Hindlimb muscle (tissue), 1 donor: ENCODE measurements around the gene DLG4. TPM values are rescaled to one million over a fixed set of nuclear protein-coding genes. Genes with fewer than 3 reads are reported as not detected.
"Not testable (repeated sequence)": the region's sequence is repeated elsewhere in the genome, so short reads cannot be mapped to it uniquely, and the experiment has no call there.

ENCODE experiments used
- DNase-seq: peaks from one replicate; pipeline ENCODE4 v3.0.0-alpha.2; 2013
- polyA plus RNA-seq: library from polyadenylated mRNA; unstranded; fragments of 120-200 nt; gene quantifications from one replicate; pipeline ENCODE4 v1.2.1, GENCODE V29; 2013; ENCODE audit not compliant: insufficient read length

Gene DLG4
- polyA plus RNA-seq, 1 donor, result 18.6 TPM

DNA sequence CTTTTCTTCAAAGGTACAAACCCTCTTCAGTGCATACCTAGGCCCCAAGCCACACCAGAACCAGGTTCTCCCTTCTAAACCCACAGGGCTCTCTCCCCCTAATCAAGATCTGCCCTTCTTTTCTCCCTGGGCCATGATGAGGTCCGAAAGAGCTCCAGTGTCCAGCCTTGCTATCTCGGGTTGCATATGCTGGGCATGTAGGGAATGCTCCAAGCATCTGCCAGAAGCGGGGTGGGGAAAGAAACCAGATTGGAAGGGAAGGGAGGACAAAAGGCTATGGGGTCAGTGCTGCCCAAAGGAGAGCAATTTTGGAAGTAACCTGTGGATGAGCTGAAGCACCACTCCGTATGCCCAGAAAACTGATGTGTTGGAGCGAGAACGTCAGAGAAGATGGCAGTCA lies 29.6 kb upstream of the DLG4 start:
- DNase-seq, result no peak

DNA sequence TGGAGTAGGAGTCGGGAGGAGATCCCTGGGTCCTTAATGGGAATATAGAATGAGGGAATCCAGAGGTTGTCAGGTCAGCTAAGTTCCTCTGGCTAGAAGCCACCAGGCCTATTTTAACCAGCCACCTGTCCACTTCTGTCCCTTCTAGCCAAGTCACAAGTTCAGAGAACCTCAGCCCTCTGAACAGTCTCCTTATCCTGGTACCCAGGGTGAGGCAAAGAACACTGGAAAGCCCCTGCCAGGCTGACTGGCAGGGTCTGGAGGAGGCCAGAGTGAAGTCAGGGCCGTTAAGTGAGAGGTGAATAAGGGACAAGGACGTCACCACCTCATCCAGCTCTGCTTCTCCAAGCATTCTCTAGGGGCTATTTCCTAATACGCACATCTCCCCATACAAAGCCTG lies 29.2 kb upstream of the DLG4 start:
- DNase-seq, result no peak

DNA sequence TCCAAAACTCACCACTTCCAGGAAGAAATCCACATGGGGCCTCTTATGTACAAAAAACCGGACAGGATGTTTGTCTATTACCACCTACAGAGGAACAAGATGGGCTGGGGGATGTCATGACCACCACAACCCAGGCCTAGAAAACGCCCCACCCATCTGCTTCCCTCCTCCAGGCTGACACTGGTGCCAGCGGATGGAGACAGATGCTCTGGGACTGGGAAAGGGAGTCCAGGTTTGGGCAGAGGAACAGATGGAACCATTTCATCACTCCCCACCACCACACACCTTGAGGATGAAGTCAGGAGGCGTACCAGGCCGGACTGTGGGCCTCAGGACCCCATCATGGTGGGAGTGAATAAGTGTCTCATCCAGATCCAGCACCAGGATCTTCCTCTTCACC lies 27.1 kb upstream of the DLG4 start:
- no peak for DNase-seq

DNA sequence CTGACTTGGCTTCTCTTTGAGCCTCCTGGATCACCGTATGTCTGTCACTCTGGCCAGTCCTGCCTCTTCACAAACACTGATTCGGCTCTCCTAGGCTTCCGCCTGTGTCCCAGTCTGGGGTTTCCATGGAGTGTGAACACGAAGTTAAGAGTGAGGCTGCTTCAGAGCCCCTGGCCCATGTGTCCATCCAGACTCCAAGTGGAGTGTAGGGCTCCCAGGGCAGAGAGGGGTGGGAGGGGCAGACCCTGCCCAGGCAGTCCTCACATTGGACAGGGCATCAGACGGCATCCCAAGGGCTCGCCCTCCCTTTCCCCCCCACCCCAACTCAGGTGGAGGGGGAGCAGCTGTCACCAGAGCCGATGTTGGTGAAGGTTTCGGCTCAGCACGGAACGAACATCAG lies 24.2 kb upstream of the DLG4 start:
- DNase-seq, result not testable (repeated sequence)

DNA sequence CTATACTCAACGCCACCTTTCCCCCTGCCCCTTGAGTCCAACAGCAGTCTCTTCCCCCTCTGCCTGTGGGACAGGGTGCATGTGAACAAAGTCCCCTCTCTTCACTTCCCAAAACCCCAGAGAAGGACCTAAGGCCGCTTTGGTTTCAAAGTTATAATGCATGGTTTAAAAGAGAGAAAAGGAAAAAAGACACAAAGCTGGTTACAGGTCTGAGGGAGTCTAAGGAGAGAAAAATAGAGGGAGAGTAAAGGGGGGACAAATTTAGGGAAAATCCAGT lies 23.8 kb upstream of the DLG4 start:
- no peak for DNase-seq

DNA sequence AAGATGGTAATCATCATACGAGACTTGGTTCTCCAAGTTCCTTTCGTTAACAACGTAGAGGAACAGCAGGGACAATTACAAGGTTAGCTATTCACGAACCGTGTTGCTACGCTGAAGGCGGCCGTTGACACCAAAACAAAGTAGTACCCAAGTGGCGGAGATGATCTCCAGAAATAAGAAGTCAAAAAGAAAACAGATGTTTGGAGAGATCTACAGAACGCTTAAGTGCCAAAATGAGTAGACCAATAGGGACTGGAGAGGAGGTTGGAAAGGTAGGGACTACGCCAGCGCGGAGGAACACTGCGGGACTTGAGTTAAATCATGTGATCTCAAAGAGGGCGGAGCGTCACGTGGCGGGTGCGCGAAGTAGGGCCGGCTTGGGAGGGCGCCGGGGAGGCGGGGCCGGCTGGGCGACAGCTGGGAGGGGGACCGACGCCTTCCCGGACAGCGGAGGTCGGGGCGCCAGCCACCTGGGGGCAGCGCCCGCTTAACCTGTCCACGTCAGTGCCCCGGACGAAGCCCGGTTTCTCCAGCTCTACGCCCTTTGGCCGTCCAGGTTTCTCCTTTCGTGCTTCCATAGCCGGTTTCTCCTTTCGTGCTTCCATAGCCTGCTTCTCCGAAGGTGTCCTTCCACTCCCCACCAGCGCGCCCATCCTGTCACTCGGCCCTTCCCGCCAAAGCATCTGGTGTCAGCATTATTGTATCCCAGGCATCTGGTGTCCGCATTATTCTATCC lies 23.2 kb upstream of the DLG4 start:
- DNase-seq, result peak; percentile 96

DNA sequence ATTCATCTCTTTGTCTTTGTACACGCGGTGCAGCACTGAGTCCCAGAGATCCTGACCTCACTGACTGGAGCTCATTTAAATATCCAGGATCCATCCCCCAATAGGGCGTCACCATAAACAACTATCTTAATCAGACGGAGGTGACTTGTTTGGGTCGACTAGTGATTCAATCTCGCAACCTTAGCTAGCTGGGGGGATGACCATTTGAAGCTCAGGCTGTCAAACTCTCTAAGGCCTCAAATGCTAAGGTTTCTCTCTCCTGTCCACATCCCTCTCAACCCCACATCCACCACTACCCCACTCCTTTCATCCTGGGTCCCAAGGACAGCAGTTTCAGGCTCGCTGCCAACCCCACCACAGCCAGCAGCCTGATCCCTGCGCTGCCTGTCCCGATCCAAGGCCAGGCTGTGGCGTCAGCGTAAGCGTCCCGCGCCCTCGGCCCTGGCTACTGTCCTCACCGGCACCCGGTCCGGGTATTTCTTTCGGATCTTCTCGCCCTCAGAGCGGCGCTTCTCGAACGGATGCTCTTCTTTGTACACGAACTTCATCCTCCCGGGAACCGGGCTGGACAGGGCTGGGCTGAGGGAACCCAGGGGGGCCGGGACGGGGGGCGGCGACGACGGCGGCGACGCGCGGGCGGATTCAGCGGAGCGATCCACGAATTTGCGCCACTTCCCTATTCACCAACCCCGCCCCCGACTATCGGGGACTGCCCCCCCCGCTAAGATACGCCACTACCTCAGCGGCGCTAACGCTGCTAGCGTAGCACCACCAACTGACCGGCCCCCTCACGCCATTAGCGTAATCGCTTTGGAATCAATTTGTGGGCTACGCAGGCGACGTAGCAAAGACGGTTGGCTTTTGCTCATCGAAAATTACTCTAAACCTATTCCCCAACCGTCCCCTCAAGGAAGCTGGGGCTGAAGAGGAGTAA lies 22.4 kb upstream of the DLG4 start, which contains the start of gene GABARAP:
Gene GABARAP, minus strand, starts transcription at position 667 of the 934 bp plus-strand sequence. Its CDS starts 119 bp downstream, at position 548.
- DNase-seq, result peak; percentile 98

DNA sequence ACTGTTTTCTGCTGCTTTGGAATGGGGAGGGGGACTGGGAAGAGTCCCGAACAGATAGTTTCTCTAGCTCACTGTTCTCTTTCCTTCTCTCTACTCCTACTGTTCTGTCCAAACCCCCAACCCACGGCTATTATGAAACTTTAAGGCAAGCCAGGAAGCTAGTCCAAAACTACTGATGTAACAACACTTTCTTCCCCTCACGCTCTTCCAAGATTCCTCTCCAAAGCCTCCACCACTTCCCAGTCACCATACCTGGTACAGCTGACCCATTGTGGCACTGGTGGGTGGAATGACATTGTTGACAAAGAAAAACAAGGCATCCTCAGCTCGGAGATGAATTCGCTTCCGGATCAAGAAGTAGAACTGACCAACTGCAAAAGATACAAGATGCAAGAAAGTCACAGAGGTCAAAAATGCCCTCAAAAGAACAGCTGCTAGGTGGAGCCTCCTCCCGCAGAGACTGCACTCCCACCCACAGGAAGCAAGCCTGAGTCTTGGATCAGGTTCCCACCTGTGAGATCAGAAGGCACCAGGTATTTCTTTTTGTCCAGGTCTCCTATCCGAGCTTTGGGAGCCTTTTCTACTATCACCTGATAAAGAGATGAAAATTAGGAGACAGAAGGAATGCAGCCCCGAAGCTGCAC lies 21.6 kb upstream of the DLG4 start:
- DNase-seq, result no peak

DNA sequence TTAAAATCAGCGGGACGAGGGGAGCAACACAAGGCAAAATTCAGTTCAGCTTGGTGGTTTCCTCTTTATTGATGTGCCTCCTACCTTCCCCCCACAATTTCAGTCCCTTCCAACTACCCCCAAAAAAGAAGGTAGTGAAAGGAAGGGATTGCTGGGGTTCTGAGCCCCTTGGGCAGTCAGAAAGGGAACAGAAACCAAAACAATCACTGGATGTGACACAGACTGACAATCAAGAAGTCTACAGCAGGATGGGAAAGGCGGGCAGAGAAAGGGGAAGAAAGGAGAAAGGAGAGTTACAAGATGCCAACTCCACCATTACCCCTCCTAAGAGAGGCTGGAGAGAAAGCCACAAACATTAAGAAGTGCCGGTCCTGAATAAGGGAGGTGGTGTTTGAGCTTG lies 20.7 kb upstream of the DLG4 start:
- DNase-seq, result no peak

DNA sequence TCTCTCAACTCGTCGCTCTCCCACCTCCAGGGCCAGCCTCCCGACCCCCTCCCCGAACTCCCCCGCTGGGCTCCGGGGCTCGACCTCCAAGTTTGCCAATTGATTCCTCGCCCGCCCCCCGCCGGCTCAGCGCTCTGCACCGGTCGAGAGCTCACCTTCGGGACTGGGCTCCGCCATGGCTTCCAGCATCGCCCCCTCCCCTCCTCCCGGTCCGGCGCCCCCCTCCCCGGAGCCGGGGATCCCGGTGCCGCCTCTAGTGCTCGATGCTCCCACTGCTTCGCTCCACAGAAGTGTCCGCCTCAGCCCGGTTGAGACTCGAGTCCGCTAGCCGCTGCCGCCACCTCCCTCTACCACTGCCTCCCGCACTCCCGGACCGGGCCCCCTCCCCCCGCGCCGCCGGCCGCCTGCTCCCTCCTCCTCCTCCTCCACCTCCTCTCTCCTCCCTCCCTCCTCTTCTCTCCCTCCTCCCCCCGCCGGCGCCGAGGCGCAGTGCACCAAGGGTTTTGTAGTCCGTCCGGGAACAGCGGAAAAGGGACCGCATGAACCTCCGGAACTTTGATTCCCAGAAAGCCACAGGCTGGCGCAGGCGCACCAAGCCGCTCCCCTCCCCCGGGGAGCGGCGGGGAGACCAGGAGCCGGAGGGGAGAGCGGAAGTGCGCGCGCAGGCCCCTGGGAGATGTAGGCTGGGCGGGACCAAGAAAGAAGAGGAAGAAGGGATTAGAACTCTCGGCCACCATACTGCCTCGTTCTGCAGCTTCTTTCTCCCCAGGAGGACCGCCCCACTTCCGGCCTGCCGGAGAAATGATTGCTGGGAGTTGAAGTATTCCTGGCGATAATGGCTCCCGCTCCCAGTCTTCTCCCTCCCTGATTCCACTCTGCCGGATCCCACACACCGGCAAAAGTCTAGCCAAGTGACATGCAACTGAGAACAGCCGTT lies 19.7 kb upstream of the DLG4 start, which contains the start of gene PHF23:
Gene PHF23, minus strand, starts transcription at position 367 of the 937 bp plus-strand sequence. Its CDS starts 178 bp downstream, at position 189.
- peak; percentile 100 for DNase-seq

DNA sequence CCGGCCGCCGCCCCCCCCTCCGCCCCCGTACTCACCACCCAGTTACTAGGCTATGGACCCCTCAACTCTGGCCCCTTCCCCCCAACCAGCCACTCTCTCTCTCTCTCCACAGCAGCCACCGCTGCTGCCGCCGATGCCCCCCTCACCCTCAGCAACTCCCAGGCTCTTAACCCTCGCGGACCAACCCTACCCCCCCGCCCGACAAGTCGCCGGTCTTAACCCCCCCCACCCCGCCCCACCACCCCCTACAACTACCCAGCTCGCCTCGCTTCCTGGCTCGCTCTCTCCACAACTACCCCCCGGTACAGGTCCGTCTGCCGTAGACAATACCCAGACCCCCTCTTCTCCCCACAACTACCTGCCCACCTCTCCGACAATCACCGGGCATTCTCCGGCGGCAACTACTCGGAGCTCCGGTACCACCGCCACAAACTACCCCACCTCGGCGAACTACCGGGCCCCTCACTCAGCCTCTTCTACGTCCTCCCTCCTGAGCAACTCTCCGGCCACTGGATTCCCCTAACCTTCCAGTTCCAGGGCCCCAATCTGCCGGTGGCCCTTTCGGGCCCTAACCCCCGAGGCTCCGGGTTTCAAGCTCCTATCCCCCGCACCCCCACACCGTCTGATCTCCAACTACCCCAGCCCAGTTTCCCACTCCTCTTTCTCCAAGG lies 18.9 kb upstream of the DLG4 start:
- DNase-seq, result no peak

DNA sequence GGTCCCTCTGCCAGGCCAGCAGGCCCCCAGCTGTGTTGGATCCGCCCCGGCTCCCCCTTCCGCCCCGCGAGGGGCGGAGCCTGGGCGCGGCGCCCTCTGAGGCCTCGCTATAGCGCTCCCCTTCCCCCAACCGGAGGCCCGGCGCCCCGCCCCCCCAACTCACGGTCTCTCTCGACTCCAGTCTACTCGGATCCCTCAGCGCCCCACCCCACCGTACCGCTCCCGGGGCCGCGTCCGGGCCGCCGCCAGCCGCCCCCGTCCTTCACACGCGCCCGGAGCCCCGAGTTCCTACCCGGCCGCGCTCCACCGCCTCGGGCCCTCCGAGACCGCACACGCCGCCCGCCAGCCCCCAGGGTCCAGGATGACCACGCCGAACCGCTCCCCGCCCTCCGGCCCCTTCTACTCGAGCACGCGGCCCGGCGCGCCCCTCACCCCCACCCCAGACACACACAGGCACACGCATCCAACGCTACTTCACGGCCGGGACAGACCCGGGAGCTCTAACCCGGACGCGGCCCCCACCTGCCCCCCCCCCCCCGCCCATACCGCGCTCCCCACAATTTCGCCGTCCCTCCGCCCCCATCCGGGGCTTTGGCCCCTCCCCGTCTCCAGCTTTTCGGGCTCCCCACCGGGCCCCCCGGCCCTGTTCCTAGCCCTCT lies 18.3 kb upstream of the DLG4 start:
- no peak for DNase-seq

DNA sequence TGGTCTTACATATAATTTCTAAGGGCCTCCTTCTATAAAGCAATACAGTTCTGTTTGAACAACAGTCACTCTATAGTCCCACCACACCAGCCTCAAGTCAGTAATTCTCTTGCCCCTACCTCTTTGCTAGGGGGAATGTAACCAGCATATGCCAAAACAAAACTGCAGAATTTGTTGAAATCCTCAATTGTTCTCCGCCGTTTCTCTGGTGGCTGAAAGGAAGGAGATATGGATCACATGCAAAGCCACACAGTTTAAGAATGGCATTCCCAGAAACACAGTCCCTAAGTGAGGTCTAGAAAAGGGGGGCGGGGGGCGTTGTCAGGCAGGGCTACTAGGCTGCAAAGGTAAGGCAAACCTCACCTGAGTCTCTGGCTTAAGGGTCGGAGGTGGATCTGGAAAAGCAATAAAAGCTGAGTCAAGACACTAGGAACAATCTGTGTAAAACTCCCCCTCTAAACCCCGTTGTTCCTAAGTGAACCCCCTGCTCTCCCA lies 17.7 kb upstream of the DLG4 start:
- DNase-seq, result no peak

DNA sequence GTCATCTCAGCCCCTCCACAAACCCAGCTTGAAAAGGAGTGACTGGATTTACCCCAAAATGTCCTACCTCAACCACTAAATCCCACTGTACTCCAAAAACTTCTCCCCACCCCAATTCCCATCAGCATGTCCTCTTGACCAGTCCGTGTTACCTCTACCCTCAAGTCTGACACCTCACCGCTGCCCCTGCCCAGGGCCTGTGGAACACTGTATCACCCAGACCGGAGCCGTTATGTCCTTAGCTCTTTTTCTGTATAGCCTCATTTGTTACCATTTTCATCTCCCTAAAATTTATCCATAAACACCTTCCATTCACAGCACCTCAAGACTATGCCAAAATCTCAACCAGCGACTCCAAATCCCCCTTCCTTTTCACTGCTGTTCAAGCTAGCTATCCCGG lies 17.2 kb upstream of the DLG4 start:
- no peak for DNase-seq

DNA sequence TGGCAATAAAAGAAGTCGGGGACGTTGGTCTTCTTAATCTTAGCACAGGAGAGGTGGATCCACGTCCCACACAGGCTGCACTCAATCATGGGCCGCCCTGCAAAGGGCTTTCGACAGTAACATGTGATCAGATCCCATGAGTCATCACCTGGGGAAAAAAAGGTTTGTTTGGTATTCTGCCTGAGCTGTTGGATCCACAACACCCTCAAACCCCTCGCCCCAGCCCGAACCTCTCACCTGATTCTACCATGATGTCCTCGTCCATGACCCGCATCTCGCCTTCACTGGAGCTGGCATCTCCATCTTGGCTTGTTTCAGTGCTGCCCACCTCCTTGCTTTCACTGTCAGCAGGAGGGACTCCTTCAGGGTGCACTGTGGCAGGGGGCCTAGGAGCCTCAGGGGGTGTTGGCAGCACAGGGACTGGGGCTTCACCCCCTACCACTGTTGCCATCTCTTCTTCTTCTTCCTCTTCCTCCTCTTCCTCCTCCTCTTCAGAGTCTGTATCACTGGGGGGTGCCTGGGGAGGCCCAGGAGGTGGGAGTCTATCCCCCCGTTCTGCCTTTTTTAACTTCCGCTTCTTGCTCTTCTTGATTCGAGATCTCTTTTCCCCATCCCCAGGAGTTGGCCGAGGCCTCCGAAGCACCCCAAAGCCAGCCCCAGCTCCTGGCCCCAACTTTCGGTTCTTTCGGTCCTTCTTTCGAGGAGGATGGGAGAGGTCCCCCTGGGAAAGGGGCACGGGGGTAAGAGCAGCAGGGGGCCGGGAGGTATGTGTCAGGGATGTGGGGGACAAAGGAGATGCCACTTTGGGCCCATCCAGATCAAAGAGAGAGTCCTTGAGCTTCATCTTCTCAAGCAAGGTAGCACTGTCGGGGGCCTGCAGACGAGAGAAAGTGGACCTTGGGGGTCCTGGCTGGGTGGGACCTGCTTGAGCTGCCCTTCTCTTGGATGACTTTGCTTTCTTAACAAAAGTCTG lies 16.3 kb upstream of the DLG4 start:
- DNase-seq, result no peak

DNA sequence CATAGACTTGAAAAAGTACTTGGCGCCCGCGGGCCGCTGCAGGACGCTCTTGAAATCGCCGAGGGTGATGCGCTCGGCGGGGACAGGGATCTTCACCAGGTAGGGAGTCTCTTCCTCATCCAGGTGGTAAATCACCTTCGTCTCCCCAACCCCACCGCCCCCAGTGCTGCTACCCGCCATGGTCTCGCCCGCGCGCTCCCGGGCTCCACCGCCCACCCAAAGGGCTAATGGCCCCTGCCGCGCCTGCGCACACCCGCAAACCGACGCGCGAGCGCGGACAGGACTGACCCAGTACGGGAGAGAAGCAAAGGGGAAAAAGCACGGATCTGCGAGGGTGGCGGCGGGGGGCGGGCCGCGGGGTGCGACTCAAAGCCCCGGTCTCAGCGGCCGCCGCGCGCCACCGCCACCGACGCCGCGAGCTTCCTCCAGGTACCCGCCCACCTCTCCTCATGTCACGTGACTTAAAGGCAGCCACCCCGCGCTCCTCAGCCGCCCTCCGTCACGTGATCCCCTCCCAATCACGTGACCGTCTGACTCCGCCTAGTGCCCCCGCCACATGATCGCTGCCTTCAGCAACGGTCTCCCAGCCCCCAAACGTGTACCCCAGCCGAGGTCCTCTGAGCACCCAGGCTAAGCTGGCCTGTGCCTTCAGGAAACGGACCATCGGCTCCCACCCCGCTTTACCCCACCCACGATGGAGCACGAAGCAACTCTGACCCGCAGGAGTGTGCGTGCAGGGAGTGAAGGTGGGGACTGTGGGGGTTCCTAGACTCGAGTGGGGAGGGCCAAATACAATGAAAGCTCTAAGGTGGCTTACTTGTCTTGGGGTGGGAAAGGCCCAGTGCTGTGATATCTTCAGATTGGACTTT lies 14.7 kb upstream of the DLG4 start, which contains the start of gene DVL2:
Gene DVL2, minus strand, starts transcription at position 435 of the 869 bp plus-strand sequence. Its CDS starts 255 bp downstream, at position 180.
- DNase-seq, result peak; percentile 97

DNA sequence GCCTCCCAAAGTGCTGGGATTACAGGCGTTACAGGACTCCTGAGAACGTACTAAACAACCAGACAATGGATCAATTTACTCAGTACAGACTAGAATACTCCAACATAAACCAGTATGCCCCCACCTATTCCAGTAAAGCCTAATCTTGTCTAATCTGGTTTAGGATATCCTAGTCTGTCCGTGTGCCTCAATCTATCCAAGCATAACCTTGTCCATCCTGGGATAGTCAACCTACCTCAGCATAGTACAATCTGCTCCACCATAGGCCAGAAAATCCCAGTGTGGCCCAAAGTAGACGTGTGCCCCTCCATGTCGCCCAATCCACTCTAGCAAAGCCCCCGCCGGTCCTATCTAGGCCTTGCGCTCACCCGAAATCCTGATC lies 14.1 kb upstream of the DLG4 start:
- DNase-seq, result no peak

DNA sequence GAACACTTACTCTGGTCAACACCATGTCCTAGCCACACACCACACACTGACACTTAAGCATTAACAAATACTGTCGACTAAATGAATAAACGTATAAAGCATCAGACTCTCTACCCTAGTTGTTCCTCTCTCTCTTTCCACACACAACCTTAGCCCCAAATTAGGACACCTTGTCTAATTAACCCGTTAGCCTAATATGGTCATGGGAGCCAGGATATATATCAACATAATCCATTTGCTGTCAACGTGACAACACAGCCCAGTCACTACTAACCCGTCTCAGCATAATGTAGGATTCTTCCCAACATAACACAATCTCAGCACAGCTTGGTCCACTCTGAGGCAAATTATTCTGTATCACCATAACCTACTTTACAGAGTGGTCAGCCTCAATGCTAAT lies 12.5 kb upstream of the DLG4 start:
- no peak for DNase-seq
